ENCODE measurements around the gene RANBP1.

RANBP1 gene

DNA sequence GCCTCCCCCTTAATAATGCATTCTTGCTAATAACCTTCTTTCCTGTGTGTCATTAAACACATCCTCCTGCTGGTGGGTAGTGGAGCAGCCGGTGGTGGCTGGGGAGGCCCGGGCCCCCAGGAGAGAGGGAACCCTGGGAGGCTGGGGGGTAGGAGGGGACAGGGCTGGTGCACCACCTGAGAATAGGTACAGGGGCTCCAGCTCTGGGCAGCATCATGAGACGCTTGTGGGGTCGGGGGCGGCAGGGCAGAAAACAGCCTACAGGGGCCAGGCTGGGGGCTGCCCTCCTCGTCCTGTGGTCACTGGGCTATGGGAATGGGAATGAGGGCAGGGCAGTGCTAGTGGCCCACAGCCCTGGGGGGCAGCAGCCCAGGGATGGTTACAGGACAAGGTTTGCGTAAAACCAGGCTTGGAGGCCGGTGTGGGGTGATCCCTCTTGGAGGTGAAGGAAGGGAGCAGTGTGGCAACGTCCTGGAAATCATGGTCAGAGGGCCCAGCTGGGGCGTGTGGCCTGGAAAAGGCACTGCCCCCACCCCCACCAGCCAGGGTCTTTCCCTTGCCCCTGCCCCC is 53.4 kb downstream of the RANBP1 start:
- Histone ChIP-seq H3K27me3 (replicated peaks; ENCODE audit: control insufficient read depth, insufficient read depth, low read length) (no peaks in the 10 kb centered on the region; the same call in 1 of the 2 replicates), H3K36me3 (ENCODE audit: control insufficient read depth, insufficient read depth, low read length) (no peaks in the 10 kb centered on the region), H3K4me3 (replicated peaks; ENCODE audit: low read depth, low read length) (no peak overlapping the region)
- no peak for DNase-seq (ENCODE audit: extremely low read depth, insufficient read length)
- TF ChIP-seq CTCF (IDR thresholded peaks at IDR 0.05; ENCODE audit: insufficient read depth, low read length, poor library complexity, severe bottlenecking), result no peak

- Histone ChIP-seq H3K27me3 (replicated peaks; ENCODE audit: control insufficient read depth, insufficient read depth, low read length) (no peaks in the 10 kb centered on the region; the same call in 1 of the 2 replicates), H3K36me3 (ENCODE audit: control insufficient read depth, insufficient read depth, low read length) (no peaks in the 10 kb centered on the region), H3K4me3 (replicated peaks; ENCODE audit: low read depth, low read length) (no peak overlapping the region)
- no peak for DNase-seq (ENCODE audit: extremely low read depth, insufficient read length)
- no peak for TF ChIP-seq CTCF (IDR thresholded peaks at IDR 0.05; ENCODE audit: insufficient read depth, low read length, poor library complexity, severe bottlenecking)
These were observed 54.3 kb downstream of the RANBP1 start for GRCh38 chr22:20170170-20170569.

DNA sequence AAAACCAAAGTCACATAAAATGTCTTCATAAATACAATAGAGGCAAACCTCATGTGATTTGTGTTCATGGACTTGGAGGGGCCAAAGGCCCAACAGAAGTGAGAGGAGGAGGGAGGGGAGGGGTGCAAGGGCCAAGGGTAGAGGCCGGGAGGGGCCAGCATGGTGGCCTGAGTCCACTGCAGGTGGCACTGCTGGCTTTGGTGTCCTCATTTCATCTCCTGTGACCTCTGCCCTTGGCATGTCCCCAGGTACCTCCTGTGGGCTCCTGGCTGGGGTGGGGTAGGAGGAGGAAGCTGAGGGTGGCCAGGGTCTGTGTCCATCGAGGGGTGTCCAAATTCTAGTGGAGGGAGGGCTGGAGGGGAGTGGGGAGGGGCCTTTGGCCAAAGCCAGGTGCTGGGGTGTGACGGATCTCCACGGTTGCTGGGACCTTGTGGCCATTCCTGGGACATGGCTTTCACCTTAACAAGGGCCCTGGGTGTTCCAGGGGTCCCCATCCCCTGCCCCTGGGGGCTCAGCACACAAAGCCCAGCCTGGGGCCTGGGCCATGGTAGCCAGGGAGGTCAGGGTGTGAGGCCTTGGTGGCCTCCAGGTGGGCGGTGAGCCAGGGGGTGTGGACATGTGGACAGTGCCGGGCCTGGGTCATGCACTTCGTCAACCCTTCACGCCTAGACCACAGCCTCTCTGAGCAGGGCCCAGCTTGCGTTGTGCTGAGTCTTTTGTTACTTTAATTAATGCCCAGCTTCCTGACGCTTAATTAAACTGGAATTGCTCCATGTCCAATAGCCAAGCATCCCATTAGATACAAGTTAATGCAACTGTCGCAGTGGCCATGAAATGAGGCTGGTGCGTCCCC is 55.6 kb downstream of the RANBP1 start:
- no peaks in the 10 kb centered on the region for H3K36me3 ChIP-seq (ENCODE audit: control insufficient read depth, insufficient read depth, low read length)
- no peak overlapping the region for H3K4me3 ChIP-seq (replicated peaks; ENCODE audit: low read depth, low read length)
- no peak for TF ChIP-seq CTCF (IDR thresholded peaks at IDR 0.05; ENCODE audit: insufficient read depth, low read length, poor library complexity, severe bottlenecking)
- H3K27me3 ChIP-seq (replicated peaks; ENCODE audit: control insufficient read depth, insufficient read depth, low read length), result no peaks in the 10 kb centered on the region; the same call in 1 of the 2 replicates
- no peak for DNase-seq (ENCODE audit: extremely low read depth, insufficient read length)

GRCh38 chr22:20172141-20172613 is 56.3 kb downstream of the RANBP1 start:
- no peaks in the 10 kb centered on the region; the same call in 1 of the 2 replicates for H3K27me3 ChIP-seq (replicated peaks; ENCODE audit: control insufficient read depth, insufficient read depth, low read length)
- no peaks in the 10 kb centered on the region for H3K36me3 ChIP-seq (ENCODE audit: control insufficient read depth, insufficient read depth, low read length)
- DNase-seq (ENCODE audit: extremely low read depth, insufficient read length), result no peak
- no peak for TF ChIP-seq CTCF (IDR thresholded peaks at IDR 0.05; ENCODE audit: insufficient read depth, low read length, poor library complexity, severe bottlenecking)
- H3K4me3 ChIP-seq (replicated peaks; ENCODE audit: low read depth, low read length), result no peak overlapping the region

DNA sequence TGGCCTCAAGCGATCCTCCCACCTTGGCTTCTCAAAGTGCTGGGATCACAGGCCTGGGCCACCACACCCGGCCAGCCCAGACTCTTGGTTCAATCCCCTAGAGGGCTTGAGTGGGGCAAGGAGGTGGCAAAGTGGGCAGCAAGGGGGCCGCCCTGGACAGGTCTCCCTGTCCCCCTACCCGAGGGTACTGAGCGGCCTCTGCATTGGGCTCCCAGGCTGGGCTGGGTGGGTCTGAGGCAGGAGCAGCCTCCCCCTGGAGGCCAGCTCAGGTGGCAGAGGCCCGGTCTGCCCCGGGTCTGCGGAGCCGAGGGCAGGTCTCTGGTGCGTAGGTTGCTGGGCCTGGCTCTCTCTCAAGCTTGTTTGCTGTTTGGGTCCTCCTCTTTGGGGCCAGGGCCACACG is 57.3 kb downstream of the RANBP1 start:
- no peak for DNase-seq (ENCODE audit: extremely low read depth, insufficient read length)
- TF ChIP-seq CTCF (IDR thresholded peaks at IDR 0.05; ENCODE audit: insufficient read depth, low read length, poor library complexity, severe bottlenecking), result no peak
- Histone ChIP-seq H3K36me3 (ENCODE audit: control insufficient read depth, insufficient read depth, low read length) (no peaks in the 10 kb centered on the region), H3K4me3 (replicated peaks; ENCODE audit: low read depth, low read length) (no peak overlapping the region), H3K27me3 (replicated peaks; ENCODE audit: control insufficient read depth, insufficient read depth, low read length) (no peaks in the 10 kb centered on the region; the same call in 1 of the 2 replicates)

Data from GM06990 (cell line).